Activated naive CD4-positive, alpha-beta T cell treated with anti-CD3 and anti-CD28 coated beads for 36 hours (primary cell): ENCODE data around the gene SLC35F5. TPM values are rescaled to one million over a fixed set of nuclear protein-coding genes. Genes with fewer than 3 reads are reported as not detected.

Source experiments
- CTCF ChIA-PET: fragments of 350-600 bp; sonication (Branson Sonifier 250); formaldehyde crosslinking; loops from one replicate; lab custom pipeline; 2021; ENCODE audit warnings: antibody characterized with exemption; lab: Charles Lee
- DNase-seq: peaks from one replicate; pipeline ENCODE4 v3.0.0-alpha.2; 2020
- H3K27ac Mint-ChIP-seq: one replicate; pipeline ENCODE4 v1.8.0; 2021; ENCODE audit warnings: mild to moderate bottlenecking, mixed read lengths
- H3K27me3 Mint-ChIP-seq: one replicate; pipeline ENCODE4 v1.8.0; 2021; ENCODE audit warnings: low read depth, mixed read lengths
- H3K36me3 Mint-ChIP-seq: one replicate; pipeline ENCODE4 v1.8.0; 2021; ENCODE audit warnings: low read depth, mixed read lengths
- H3K4me1 Mint-ChIP-seq: one replicate; pipeline ENCODE4 v1.8.0; 2021; ENCODE audit warnings: low read depth, mixed read lengths
- H3K4me3 Mint-ChIP-seq: one replicate; pipeline ENCODE4 v1.8.0; 2021; ENCODE audit warnings: mild to moderate bottlenecking, moderate library complexity, mixed read lengths
- H3K9me3 Mint-ChIP-seq: one replicate; pipeline ENCODE4 v1.8.0; 2021; ENCODE audit warnings: mixed read lengths
- intact Hi-C: fragments of 100-400 bp; cut with micrococcal nuclease; formaldehyde crosslinking; loops from one replicate; pipeline ENCODE4 v1.15.1; 2023
- total RNA-seq, 2 experiments: library from RNA; stranded (reverse); gene quantifications; one replicate each; pipeline ENCODE4 v1.2.3, GENCODE V29; 2021

The SLC35F5 gene
- total RNA-seq, 2 experiments from 2014 or later, result 12.1 to 13.7 TPM

- no peak for DNase-seq
- Mint-ChIP-seq H3K9me3 (no peaks in the 10 kb centered on the region), H3K27ac (no peak overlapping the region), H3K4me1 (peaks cover 18% of the 10 kb centered on the region), H3K36me3 (peaks cover 15% of the 10 kb centered on the region), H3K27me3 (no peaks in the 10 kb centered on the region), H3K4me3 (no peak overlapping the region)
- CTCF ChIA-PET, result no interaction called here
- intact Hi-C loops, result no loop called here
Observed at GRCh38 chr2:113750385-113750784, 6.1 kb downstream of the SLC35F5 start.

DNA sequence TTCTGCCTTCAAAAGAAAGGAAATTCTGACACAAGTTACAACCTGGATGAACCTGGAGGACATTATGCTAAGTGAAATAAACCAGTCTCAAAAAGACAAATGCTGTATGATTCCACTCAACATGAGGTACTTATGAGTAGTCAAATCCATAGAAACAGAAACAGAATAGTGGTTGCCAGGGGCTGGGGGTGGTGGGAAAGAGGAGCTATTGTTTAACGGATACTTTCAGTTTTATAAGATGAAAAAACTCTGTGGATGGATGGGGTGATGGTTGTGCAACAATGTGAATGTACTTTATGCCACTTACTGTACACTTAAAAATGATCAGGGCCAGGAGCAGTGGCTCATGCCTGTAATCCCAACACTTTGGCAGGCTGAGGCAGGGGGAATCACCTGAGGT, 15.4 kb downstream of the SLC35F5 start:
- no peaks in the 10 kb centered on the region for H3K4me1 Mint-ChIP-seq
- H3K36me3 Mint-ChIP-seq, result peaks cover 20% of the 10 kb centered on the region
- H3K27ac Mint-ChIP-seq, result no peak overlapping the region
- CTCF ChIA-PET, result interaction anchor here (0.9 to 1.4 kb wide), 2 partner anchors 11 kb away, joined by 3 read pairs; no protein-coding TSS in a partner anchor
- H3K4me3 Mint-ChIP-seq, result no peak overlapping the region
- DNase-seq, result no peak
- intact Hi-C loops, result no loop called here
- H3K27me3 Mint-ChIP-seq, result no peaks in the 10 kb centered on the region
- H3K9me3 Mint-ChIP-seq, result no peaks in the 10 kb centered on the region

- no peaks in the 10 kb centered on the region for H3K27me3 Mint-ChIP-seq
- CTCF ChIA-PET, result no interaction called here
- no peak overlapping the region for H3K27ac Mint-ChIP-seq
- peaks cover 16% of the 10 kb centered on the region for H3K36me3 Mint-ChIP-seq
- intact Hi-C loops, result no loop called here
- H3K4me3 Mint-ChIP-seq, result no peak overlapping the region
- no peaks in the 10 kb centered on the region for H3K9me3 Mint-ChIP-seq
- H3K4me1 Mint-ChIP-seq, result no peaks in the 10 kb centered on the region
- DNase-seq, result no peak
Observed at GRCh38 chr2:113739849-113740248, 16.6 kb downstream of the SLC35F5 start.

- Mint-ChIP-seq H3K9me3 (no peaks in the 10 kb centered on the region), H3K4me1 (peaks cover 2% of the 10 kb centered on the region), H3K27ac (no peak overlapping the region), H3K27me3 (no peaks in the 10 kb centered on the region), H3K4me3 (no peak overlapping the region), H3K36me3 (peaks cover 5% of the 10 kb centered on the region)
- peak; percentile 25 for DNase-seq
- CTCF ChIA-PET, result interaction anchor here (1.0 kb wide), 1 partner anchor 156 kb away, joined by 3 read pairs; the partner anchor contains the start of gene ACTR3
- intact Hi-C loops, result no loop called here
Observed at GRCh38 chr2:113734185-113734584, 22.3 kb downstream of the SLC35F5 start.

GRCh38 chr2:113724010-113724409, 32.4 kb downstream of the SLC35F5 start:
- intact Hi-C loops, result no loop called here
- CTCF ChIA-PET, result interaction anchor here (1.1 kb wide), 1 partner anchor 22 kb away, joined by 5 read pairs; no protein-coding TSS in a partner anchor
- H3K9me3 Mint-ChIP-seq, result no peaks in the 10 kb centered on the region
- no peak for DNase-seq
- no peak overlapping the region for H3K27ac Mint-ChIP-seq
- H3K4me1 Mint-ChIP-seq, result no peaks in the 10 kb centered on the region
- peaks cover 5% of the 10 kb centered on the region for H3K36me3 Mint-ChIP-seq
- no peak overlapping the region for H3K4me3 Mint-ChIP-seq
- H3K27me3 Mint-ChIP-seq, result no peaks in the 10 kb centered on the region

DNA sequence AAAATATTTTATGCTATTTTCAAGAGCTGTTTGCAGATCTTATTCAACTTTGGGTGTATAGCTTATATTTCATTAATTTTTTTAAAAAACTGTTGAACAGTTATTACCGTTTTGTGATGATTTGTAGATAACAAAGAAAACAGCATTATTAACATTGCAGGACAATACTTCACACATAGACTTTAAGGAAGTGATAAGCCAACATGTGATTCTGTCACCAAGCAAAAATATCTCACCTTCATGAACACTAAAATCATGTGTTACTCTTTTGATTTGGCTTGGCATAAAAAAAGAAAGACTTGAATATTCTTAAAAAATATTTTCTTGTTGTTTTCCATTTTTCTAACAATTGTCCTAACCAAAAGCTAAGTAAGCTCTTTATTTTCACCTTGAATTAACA, 33.0 kb downstream of the SLC35F5 start:
- no peak overlapping the region for H3K27ac Mint-ChIP-seq
- H3K36me3 Mint-ChIP-seq, result peaks cover 5% of the 10 kb centered on the region
- no peaks in the 10 kb centered on the region for H3K27me3 Mint-ChIP-seq
- H3K4me1 Mint-ChIP-seq, result no peaks in the 10 kb centered on the region
- intact Hi-C loops, result no loop called here
- CTCF ChIA-PET, result interaction anchor here (1.0 to 1.1 kb wide), 2 partner anchors 21 to 152 kb away, joined by 4 to 5 read pairs; no protein-coding TSS in a partner anchor
- no peak for DNase-seq
- H3K9me3 Mint-ChIP-seq, result no peaks in the 10 kb centered on the region
- no peak overlapping the region for H3K4me3 Mint-ChIP-seq

DNA sequence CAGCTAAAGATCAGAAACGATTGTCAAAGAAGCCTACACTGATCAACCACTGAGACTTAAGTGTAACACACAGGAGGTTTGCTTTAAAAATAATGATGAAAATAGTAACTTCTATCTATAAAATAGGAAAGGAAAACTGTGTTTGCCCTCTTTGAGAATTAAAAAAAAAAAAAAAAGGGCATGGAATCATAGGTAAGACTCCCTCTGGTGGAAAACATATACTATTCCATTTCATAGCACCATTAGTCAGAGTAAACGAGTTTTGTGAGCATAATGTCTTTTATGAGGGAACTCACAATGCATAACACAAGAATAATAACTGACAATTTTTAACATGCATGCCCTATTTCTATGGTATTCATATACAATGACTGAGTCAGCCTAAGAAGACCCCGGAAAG, 36.3 kb downstream of the SLC35F5 start:
- Mint-ChIP-seq H3K4me3 (no peak overlapping the region), H3K4me1 (no peaks in the 10 kb centered on the region), H3K27me3 (no peaks in the 10 kb centered on the region), H3K9me3 (no peaks in the 10 kb centered on the region), H3K27ac (no peak overlapping the region), H3K36me3 (peaks cover 7% of the 10 kb centered on the region)
- no peak for DNase-seq
- intact Hi-C loops, result no loop called here
- CTCF ChIA-PET, result interaction anchor here (0.8 to 1.6 kb wide), 2 partner anchors 36 to 116 kb away, joined by 3 to 4 read pairs; partner anchors contain the start of gene SLC35F5

- H3K27ac Mint-ChIP-seq, result no peak overlapping the region
- CTCF ChIA-PET, result interaction anchor here (1.1 kb wide), 1 partner anchor 16 kb away, joined by 3 read pairs; no protein-coding TSS in a partner anchor
Observed at GRCh38 chr2:113716291-113716690, 40.2 kb downstream of the SLC35F5 start.

DNA sequence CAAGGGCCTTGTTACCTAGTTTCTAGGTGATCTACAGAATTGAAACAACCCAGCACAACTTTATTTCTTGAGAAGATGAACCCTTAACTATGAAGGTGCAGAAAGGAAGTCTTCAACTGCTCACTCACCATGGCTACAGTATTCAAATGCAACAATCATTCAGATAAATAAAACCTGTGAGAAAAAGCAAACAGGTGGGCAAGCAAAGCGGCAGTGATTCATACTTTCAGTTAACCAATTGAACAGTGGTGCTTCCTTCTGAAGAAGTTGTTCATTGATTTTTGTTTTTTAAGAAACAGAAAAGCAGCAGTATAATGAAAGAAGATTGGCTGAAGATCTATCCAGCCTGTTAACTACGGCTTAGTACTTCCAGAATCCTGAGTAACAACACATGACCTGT, 43.5 kb downstream of the SLC35F5 start:
- H3K4me3 Mint-ChIP-seq, result no peak overlapping the region
- H3K36me3 Mint-ChIP-seq, result peaks cover 12% of the 10 kb centered on the region
- H3K9me3 Mint-ChIP-seq, result no peaks in the 10 kb centered on the region
- intact Hi-C loops, result no loop called here
- no peaks in the 10 kb centered on the region for H3K27me3 Mint-ChIP-seq
- H3K4me1 Mint-ChIP-seq, result no peaks in the 10 kb centered on the region
- H3K27ac Mint-ChIP-seq, result no peak overlapping the region
- no peak for DNase-seq
- CTCF ChIA-PET, result interaction anchor here (0.8 kb wide), 1 partner anchor 13 kb away, joined by 4 read pairs; no protein-coding TSS in a partner anchor

More at GRCh38 chr2:113716291-113716690, 40.2 kb downstream of the SLC35F5 start:
- intact Hi-C loops, result no loop called here
- Mint-ChIP-seq H3K4me1 (no peaks in the 10 kb centered on the region), H3K27me3 (no peaks in the 10 kb centered on the region), H3K9me3 (no peaks in the 10 kb centered on the region), H3K36me3 (peaks cover 12% of the 10 kb centered on the region), H3K4me3 (no peak overlapping the region)
- DNase-seq, result no peak

DNA sequence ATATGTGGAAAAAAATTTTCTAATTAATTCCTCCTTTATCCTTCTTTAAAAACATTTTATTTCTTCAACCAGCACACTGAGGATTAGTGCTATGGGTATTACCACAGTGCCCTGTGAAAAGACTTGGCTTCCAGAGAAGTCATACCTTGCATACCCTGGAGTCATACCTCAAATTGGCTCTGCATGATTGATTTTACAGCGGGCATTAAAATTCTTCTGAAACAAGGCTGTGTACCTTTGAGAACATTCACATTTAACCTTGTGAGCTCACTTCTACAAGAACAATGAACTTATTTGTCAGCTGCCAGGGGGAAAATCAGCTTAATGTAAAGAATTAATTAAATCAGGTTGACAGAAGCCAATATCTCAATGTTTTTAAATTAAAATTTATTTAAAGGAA, 44.6 kb downstream of the SLC35F5 start:
- Mint-ChIP-seq H3K9me3 (no peaks in the 10 kb centered on the region), H3K4me3 (no peak overlapping the region), H3K27me3 (no peaks in the 10 kb centered on the region), H3K36me3 (peaks cover 10% of the 10 kb centered on the region), H3K4me1 (no peaks in the 10 kb centered on the region), H3K27ac (no peak overlapping the region)
- CTCF ChIA-PET, result no interaction called here
- DNase-seq, result no peak
- intact Hi-C loops, result no loop called here

DNA sequence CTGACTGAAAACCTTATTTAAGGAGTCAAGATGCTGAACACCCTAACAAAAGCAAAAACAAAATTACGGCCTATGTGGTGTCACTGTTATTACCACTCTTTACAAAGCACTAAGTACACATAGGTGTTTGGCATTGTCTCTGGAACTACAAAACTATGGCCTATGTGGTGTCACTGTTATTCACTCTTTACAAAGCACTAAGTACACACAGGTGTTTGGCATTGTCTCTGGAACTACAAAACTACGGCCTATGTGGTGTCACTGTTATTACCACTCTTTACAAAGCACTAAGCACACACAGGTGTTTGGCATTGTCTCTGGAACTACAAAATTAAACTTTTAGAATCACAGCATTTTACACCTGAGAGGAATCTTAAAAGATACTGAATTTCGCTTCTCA, 47.4 kb downstream of the SLC35F5 start:
- intact Hi-C loops, result no loop called here
- peaks cover 5% of the 10 kb centered on the region for H3K36me3 Mint-ChIP-seq
- H3K27ac Mint-ChIP-seq, result no peak overlapping the region
- H3K27me3 Mint-ChIP-seq, result no peaks in the 10 kb centered on the region
- H3K9me3 Mint-ChIP-seq, result no peaks in the 10 kb centered on the region
- CTCF ChIA-PET, result interaction anchor here (0.9 kb wide), 2 partner anchors 9 to 105 kb away, joined by 3 to 4 read pairs; no protein-coding TSS in a partner anchor
- no peaks in the 10 kb centered on the region for H3K4me1 Mint-ChIP-seq
- no peak for DNase-seq
- H3K4me3 Mint-ChIP-seq, result no peak overlapping the region

DNA sequence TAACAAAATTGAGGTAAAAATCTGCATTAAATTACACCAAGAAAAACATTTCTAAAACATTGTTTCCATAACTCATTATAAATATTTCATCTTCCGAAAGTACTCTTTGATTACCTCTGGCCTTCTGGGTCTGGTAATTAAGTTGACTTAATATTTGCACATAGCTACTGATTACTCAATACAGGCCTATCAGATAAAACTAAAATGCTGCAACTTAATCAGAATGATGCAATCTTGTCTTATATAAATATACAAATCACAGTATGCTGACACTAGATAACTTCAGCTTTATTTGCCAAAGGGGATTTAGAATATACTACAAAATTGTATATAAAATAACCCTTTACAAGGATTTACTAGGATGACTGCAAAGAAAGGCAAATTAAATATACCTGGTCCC, 49.3 kb downstream of the SLC35F5 start:
- no peak overlapping the region for H3K4me3 Mint-ChIP-seq
- H3K36me3 Mint-ChIP-seq, result peaks cover 4% of the 10 kb centered on the region
- H3K9me3 Mint-ChIP-seq, result no peaks in the 10 kb centered on the region
- intact Hi-C loops, result no loop called here
- DNase-seq, result no peak
- H3K27ac Mint-ChIP-seq, result no peak overlapping the region
- peaks cover 2% of the 10 kb centered on the region for H3K4me1 Mint-ChIP-seq
- CTCF ChIA-PET, result no interaction called here
- H3K27me3 Mint-ChIP-seq, result no peaks in the 10 kb centered on the region

DNA sequence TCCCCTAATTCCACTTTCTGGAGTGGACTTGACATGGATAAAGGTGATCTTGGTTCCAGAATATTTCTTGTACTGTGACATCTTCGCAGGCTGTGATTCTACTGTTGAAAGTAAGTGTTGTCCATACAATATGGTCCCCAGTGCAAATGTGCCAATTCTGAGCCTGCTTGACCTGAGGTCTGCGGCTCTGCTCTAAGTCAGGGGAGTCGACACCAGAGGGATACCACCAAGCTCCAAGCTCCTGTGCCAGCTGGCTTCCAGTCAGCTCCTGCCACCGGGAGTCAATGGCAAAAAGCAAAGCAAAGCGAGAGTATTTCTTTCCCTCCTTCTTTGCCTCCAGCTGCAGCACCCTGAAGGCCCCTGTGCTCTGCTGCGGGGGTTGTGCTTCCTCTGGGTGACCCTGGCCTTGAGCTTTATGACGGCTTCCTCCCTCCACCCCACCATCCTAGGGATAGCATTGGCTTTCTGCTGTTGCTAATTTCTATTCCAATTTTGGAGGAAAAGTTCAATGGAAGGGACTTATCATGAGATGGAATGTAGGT, 50.4 kb downstream of the SLC35F5 start:
- Mint-ChIP-seq H3K4me3 (no peak overlapping the region), H3K36me3 (peaks cover 2% of the 10 kb centered on the region), H3K9me3 (no peaks in the 10 kb centered on the region), H3K27ac (no peak overlapping the region), H3K27me3 (no peaks in the 10 kb centered on the region), H3K4me1 (peaks cover 2% of the 10 kb centered on the region)
- DNase-seq, result no peak
- intact Hi-C loops, result no loop called here
- CTCF ChIA-PET, result no interaction called here
